Measurements from ENCODE around the gene COL9A3. TPM values are rescaled to one million over a fixed set of nuclear protein-coding genes. Genes with fewer than 3 reads are reported as not detected.

Gene COL9A3
- total RNA-seq, 1 experiment from 2014 or later = 136 TPM

- DNase-seq (ENCODE audit: low spot score) (no peak), ATAC-seq (no peak)
- Mint-ChIP-seq H3K9me3 (no peaks in the 10 kb centered on the region), H3K27me3 (ENCODE audit: low read depth) (no peaks in the 10 kb centered on the region), H3K36me3 (peaks cover 4% of the 10 kb centered on the region; the same call in 1 of the 2 replicates), H3K4me1 (peaks cover 22% of the 10 kb centered on the region), H3K27ac (no peak overlapping the region), H3K4me3 (no peak overlapping the region)
- ChIA-PET POLR2A (no interaction called here), CTCF (no interaction called here)
- no peak for TF ChIP-seq ZSCAN18 (CRISPR knock-in tag; IDR thresholded peaks at IDR 0.05)
- TF ChIP-seq SMAD3 (CRISPR knock-in tag; IDR thresholded peaks at IDR 0.05; ENCODE audit: borderline replicate concordance) = no peak
- TF ChIP-seq EMX1 (CRISPR knock-in tag; IDR thresholded peaks at IDR 0.05) = no peak
- no peak for TF ChIP-seq E2F4 (CRISPR knock-in tag; IDR thresholded peaks at IDR 0.05; ENCODE audit: borderline replicate concordance, low read depth)
- TF ChIP-seq JAZF1 (CRISPR knock-in tag; IDR thresholded peaks at IDR 0.05) = no peak
- no peak for TF ChIP-seq CBFB (CRISPR knock-in tag; IDR thresholded peaks at IDR 0.05; ENCODE audit: low read depth)
- TF ChIP-seq ATF2 (CRISPR knock-in tag; IDR thresholded peaks at IDR 0.05; ENCODE audit: borderline replicate concordance, low read depth) = no peak
Measured at GRCh38 chr20:62828511-62829230, 11.8 kb downstream of the COL9A3 start.

- DNase-seq (ENCODE audit: low spot score) (no peak), ATAC-seq (no peak)
- CTCF ChIA-PET = no interaction called here
- POLR2A ChIA-PET = no interaction called here
- Mint-ChIP-seq H3K4me1 (peaks cover 19% of the 10 kb centered on the region), H3K27ac (no peak overlapping the region), H3K36me3 (peaks cover 6% of the 10 kb centered on the region; the same call in 1 of the 2 replicates), H3K27me3 (ENCODE audit: low read depth) (no peaks in the 10 kb centered on the region), H3K4me3 (no peak overlapping the region), H3K9me3 (no peaks in the 10 kb centered on the region)
- TF ChIP-seq NR2C2 (CRISPR knock-in tag; IDR thresholded peaks at IDR 0.05) = no peak
- TF ChIP-seq ZBTB21 (CRISPR knock-in tag; IDR thresholded peaks at IDR 0.05; ENCODE audit: borderline replicate concordance) = no peak
- no peak for TF ChIP-seq TCF7 (CRISPR knock-in tag; IDR thresholded peaks at IDR 0.05; ENCODE audit: low read depth)
- no peak for TF ChIP-seq GRHL2 (CRISPR knock-in tag; IDR thresholded peaks at IDR 0.05; ENCODE audit: insufficient replicate concordance, severe bottlenecking)
- no peak for TF ChIP-seq USF2 (CRISPR knock-in tag; IDR thresholded peaks at IDR 0.05)
- TF ChIP-seq ERG (CRISPR knock-in tag; IDR thresholded peaks at IDR 0.05) = no peak
- no peak for TF ChIP-seq ZNF396 (CRISPR knock-in tag; IDR thresholded peaks at IDR 0.05; ENCODE audit: borderline replicate concordance)
- TF ChIP-seq GABPB1 (CRISPR knock-in tag; IDR thresholded peaks at IDR 0.05) = no peak
- TF ChIP-seq FOXP4 (CRISPR knock-in tag; IDR thresholded peaks at IDR 0.05) = no peak
- no peak for TF ChIP-seq ATF2 (CRISPR knock-in tag; IDR thresholded peaks at IDR 0.05; ENCODE audit: borderline replicate concordance, low read depth)
- TF ChIP-seq ZNF138 (CRISPR knock-in tag; conservative IDR thresholded peaks at IDR 0.05) = no peak
Measured at GRCh38 chr20:62829231-62830230, 12.7 kb downstream of the COL9A3 start.

All from WTC11 (cell line).